GM23338 (cell line): ENCODE measurements around the gene EP400.

Experiments used
- CREB1 ChIP-seq: fragments of 250-450 bp; sonication (Bioruptor Pico); IDR thresholded peaks from 2 replicates; pipeline ENCODE4 v1.5.0; 2020; ENCODE audit warnings: low read depth, mild to moderate bottlenecking, moderate library complexity
- ETS1 ChIP-seq: IDR thresholded peaks from 2 replicates; pipeline ENCODE4 v1.6.1; 2016; ENCODE audit warnings: antibody characterized with exemption
- EZH2 ChIP-seq: fragments of 200-600 bp; sonication (generic); IDR thresholded peaks from one replicate; pipeline ENCODE4 v1.8.0; 2017; ENCODE audit warnings: antibody characterized with exemption, mild to moderate bottlenecking, low read depth; ENCODE audit not compliant: unreplicated experiment
- EZH2phosphoT487 ChIP-seq: fragments of 200-600 bp; sonication (generic); IDR thresholded peaks from one replicate; pipeline ENCODE4 v1.8.1; 2018; ENCODE audit warnings: antibody characterized with exemption; ENCODE audit not compliant: unreplicated experiment
- JUNB ChIP-seq: IDR thresholded peaks from one replicate; pipeline ENCODE4 v1.6.1; 2016; ENCODE audit warnings: antibody characterized with exemption; ENCODE audit not compliant: unreplicated experiment
- NANOG ChIP-seq: IDR thresholded peaks from 2 replicates; pipeline ENCODE4 v1.6.1; 2016; ENCODE audit warnings: antibody characterized with exemption, borderline replicate concordance
- POLR2AphosphoS5 ChIP-seq: IDR thresholded peaks from 2 replicates; pipeline ENCODE4 v1.6.1; 2016; ENCODE audit warnings: antibody characterized with exemption, low read depth
- STAT1 ChIP-seq: IDR thresholded peaks from one replicate; pipeline ENCODE4 v1.6.1; 2016; ENCODE audit warnings: antibody characterized with exemption; ENCODE audit not compliant: unreplicated experiment
- ZNF114 ChIP-seq: fragments of 250-450 bp; sonication (Bioruptor Pico); IDR thresholded peaks from 2 replicates; pipeline ENCODE4 v1.5.0; 2020; ENCODE audit warnings: mild to moderate bottlenecking, moderate library complexity
- ZNF331 ChIP-seq: fragments of 250-450 bp; sonication (Bioruptor Pico); IDR thresholded peaks from 2 replicates; pipeline ENCODE4 v1.5.0; 2020; ENCODE audit warnings: low read depth, mild to moderate bottlenecking, moderate library complexity
- TF ChIP-seq, protein P1 (sequence below), 2 experiments: fragments of 200-600 bp in 1 of 2; sonication (generic) in 1 of 2; conservative IDR thresholded peaks; 2 replicates each; pipeline versions ENCODE4 v1.5.1 to v1.6.1; 2016 to 2017; ENCODE audit warnings: antibody characterized with exemption in 2 of 2, low read depth in 2 of 2, mild to moderate bottlenecking in 2 of 2, moderate library complexity in 1 of 2
- TF ChIP-seq, protein P2 (sequence below): IDR thresholded peaks from one replicate; pipeline ENCODE4 v1.6.1; 2018; ENCODE audit warnings: antibody characterized with exemption; ENCODE audit not compliant: unreplicated experiment
- TF ChIP-seq, protein P3 (sequence below): fragments of 250-450 bp; sonication (Bioruptor Pico); IDR thresholded peaks from 2 replicates; pipeline ENCODE4 v1.5.0; 2020; ENCODE audit warnings: mild to moderate bottlenecking, moderate library complexity

DNA sequence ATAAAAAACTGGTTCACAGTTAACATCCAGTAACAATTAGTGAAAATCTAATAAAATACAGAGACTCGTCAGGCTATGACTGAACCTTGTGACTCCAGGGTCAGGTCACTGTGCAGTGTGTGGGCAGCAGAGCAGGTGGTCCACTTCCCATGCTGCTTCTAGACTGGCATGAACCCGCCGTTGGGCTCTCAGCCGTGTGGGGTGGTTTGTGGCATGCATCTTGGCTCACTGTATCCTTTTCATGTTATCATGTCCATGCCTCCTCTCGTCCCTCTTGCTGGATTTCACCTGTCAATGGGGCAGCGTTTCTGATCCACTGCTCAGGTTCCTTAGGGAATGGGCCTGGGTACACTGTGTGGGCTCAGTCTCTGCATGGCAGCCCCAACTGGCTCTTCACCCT, 57.3 kb downstream of the EP400 start:
- TF ChIP-seq, protein P1, sequence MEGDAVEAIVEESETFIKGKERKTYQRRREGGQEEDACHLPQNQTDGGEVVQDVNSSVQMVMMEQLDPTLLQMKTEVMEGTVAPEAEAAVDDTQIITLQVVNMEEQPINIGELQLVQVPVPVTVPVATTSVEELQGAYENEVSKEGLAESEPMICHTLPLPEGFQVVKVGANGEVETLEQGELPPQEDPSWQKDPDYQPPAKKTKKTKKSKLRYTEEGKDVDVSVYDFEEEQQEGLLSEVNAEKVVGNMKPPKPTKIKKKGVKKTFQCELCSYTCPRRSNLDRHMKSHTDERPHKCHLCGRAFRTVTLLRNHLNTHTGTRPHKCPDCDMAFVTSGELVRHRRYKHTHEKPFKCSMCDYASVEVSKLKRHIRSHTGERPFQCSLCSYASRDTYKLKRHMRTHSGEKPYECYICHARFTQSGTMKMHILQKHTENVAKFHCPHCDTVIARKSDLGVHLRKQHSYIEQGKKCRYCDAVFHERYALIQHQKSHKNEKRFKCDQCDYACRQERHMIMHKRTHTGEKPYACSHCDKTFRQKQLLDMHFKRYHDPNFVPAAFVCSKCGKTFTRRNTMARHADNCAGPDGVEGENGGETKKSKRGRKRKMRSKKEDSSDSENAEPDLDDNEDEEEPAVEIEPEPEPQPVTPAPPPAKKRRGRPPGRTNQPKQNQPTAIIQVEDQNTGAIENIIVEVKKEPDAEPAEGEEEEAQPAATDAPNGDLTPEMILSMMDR (conservative IDR thresholded peaks at IDR 0.05; ENCODE audit: low read depth in 2 of 2) = no peak
- TF ChIP-seq, protein P2, sequence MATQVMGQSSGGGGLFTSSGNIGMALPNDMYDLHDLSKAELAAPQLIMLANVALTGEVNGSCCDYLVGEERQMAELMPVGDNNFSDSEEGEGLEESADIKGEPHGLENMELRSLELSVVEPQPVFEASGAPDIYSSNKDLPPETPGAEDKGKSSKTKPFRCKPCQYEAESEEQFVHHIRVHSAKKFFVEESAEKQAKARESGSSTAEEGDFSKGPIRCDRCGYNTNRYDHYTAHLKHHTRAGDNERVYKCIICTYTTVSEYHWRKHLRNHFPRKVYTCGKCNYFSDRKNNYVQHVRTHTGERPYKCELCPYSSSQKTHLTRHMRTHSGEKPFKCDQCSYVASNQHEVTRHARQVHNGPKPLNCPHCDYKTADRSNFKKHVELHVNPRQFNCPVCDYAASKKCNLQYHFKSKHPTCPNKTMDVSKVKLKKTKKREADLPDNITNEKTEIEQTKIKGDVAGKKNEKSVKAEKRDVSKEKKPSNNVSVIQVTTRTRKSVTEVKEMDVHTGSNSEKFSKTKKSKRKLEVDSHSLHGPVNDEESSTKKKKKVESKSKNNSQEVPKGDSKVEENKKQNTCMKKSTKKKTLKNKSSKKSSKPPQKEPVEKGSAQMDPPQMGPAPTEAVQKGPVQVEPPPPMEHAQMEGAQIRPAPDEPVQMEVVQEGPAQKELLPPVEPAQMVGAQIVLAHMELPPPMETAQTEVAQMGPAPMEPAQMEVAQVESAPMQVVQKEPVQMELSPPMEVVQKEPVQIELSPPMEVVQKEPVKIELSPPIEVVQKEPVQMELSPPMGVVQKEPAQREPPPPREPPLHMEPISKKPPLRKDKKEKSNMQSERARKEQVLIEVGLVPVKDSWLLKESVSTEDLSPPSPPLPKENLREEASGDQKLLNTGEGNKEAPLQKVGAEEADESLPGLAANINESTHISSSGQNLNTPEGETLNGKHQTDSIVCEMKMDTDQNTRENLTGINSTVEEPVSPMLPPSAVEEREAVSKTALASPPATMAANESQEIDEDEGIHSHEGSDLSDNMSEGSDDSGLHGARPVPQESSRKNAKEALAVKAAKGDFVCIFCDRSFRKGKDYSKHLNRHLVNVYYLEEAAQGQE = no peak
- TF ChIP-seq STAT1 (no peak), EZH2 (no peak), EZH2phosphoT487 (no peak), ZNF114 (CRISPR knock-in tag) (no peak), POLR2AphosphoS5 (no peak), JUNB (no peak), CREB1 (CRISPR knock-in tag) (no peak), ETS1 (no peak), ZNF331 (CRISPR knock-in tag) (no peak), NANOG (no peak)
- TF ChIP-seq, protein P3, sequence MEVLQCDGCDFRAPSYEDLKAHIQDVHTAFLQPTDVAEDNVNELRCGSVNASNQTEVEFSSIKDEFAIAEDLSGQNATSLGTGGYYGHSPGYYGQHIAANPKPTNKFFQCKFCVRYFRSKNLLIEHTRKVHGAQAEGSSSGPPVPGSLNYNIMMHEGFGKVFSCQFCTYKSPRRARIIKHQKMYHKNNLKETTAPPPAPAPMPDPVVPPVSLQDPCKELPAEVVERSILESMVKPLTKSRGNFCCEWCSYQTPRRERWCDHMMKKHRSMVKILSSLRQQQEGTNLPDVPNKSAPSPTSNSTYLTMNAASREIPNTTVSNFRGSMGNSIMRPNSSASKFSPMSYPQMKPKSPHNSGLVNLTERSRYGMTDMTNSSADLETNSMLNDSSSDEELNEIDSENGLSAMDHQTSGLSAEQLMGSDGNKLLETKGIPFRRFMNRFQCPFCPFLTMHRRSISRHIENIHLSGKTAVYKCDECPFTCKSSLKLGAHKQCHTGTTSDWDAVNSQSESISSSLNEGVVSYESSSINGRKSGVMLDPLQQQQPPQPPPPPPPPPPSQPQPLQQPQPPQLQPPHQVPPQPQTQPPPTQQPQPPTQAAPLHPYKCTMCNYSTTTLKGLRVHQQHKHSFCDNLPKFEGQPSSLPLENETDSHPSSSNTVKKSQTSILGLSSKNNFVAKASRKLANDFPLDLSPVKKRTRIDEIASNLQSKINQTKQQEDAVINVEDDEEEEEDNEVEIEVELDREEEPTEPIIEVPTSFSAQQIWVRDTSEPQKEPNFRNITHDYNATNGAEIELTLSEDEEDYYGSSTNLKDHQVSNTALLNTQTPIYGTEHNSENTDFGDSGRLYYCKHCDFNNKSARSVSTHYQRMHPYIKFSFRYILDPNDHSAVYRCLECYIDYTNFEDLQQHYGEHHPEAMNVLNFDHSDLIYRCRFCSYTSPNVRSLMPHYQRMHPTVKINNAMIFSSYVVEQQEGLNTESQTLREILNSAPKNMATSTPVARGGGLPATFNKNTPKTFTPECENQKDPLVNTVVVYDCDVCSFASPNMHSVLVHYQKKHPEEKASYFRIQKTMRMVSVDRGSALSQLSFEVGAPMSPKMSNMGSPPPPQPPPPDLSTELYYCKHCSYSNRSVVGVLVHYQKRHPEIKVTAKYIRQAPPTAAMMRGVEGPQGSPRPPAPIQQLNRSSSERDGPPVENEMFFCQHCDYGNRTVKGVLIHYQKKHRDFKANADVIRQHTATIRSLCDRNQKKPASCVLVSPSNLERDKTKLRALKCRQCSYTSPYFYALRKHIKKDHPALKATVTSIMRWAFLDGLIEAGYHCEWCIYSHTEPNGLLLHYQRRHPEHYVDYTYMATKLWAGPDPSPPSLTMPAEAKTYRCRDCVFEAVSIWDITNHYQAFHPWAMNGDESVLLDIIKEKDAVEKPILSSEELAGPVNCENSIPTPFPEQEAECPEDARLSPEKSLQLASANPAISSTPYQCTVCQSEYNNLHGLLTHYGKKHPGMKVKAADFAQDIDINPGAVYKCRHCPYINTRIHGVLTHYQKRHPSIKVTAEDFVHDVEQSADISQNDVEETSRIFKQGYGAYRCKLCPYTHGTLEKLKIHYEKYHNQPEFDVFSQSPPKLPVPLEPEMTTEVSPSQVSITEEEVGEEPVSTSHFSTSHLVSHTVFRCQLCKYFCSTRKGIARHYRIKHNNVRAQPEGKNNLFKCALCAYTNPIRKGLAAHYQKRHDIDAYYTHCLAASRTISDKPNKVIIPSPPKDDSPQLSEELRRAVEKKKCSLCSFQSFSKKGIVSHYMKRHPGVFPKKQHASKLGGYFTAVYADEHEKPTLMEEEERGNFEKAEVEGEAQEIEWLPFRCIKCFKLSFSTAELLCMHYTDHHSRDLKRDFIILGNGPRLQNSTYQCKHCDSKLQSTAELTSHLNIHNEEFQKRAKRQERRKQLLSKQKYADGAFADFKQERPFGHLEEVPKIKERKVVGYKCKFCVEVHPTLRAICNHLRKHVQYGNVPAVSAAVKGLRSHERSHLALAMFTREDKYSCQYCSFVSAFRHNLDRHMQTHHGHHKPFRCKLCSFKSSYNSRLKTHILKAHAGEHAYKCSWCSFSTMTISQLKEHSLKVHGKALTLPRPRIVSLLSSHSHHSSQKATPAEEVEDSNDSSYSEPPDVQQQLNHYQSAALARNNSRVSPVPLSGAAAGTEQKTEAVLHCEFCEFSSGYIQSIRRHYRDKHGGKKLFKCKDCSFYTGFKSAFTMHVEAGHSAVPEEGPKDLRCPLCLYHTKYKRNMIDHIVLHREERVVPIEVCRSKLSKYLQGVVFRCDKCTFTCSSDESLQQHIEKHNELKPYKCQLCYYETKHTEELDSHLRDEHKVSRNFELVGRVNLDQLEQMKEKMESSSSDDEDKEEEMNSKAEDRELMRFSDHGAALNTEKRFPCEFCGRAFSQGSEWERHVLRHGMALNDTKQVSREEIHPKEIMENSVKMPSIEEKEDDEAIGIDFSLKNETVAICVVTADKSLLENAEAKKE = no peak
